K562 (cell line): ENCODE measurements around the gene WNT6. TPM values are rescaled to one million over a fixed set of nuclear protein-coding genes. Genes with fewer than 3 reads are reported as not detected.

ENCODE experiments used
- ADNP ChIP-seq: fragments of 200-800 bp; sonication (Bioruptor generic); IDR thresholded peaks from 2 replicates; pipeline ENCODE4 v1.6.1; 2016; ENCODE audit warnings: missing genetic modification characterization, missing compliant biosample characterization
- ARID1B ChIP-seq: fragments of 450-650 bp; IDR thresholded peaks from 2 replicates; pipeline ENCODE4 v1.6.1; 2016; ENCODE audit warnings: antibody characterized with exemption, mild to moderate bottlenecking, inconsistent platforms
- CBX3 ChIP-seq, 2 experiments: IDR thresholded peaks; 1 replicate in 1 of 2; 2 replicates in 1 of 2; pipeline ENCODE4 v1.6.1; 2012; ENCODE audit warnings: inconsistent platforms in 2 of 2, low read length in 2 of 2, borderline replicate concordance in 1 of 2, control low read depth in 1 of 2
- CHD2 ChIP-seq: IDR thresholded peaks from 2 replicates; pipeline ENCODE4 v1.6.1; 2011; ENCODE audit warnings: low read depth, low read length
- DPF2 ChIP-seq: fragments of 450-650 bp; IDR thresholded peaks from 2 replicates; pipeline ENCODE4 v1.6.1; 2016
- GABPB2 ChIP-seq: fragments of 250-450 bp; sonication (Bioruptor Pico); conservative IDR thresholded peaks from 2 replicates; pipeline ENCODE4 v1.5.1; 2021; ENCODE audit warnings: mild to moderate bottlenecking
- GATAD2A ChIP-seq: fragments of 450-650 bp; IDR thresholded peaks from 2 replicates; pipeline ENCODE4 v1.6.1; 2017
- MAZ ChIP-seq, 2 experiments: fragments of 450-650 bp in 1 of 2; sonication (generic) in 1 of 2; formaldehyde crosslinking; IDR thresholded peaks in 1 of 2; conservative IDR thresholded peaks in 1 of 2; 2 replicates each; pipeline versions ENCODE4 v1.4.0 to v1.5.0; 2020; ENCODE audit warnings: mild to moderate bottlenecking in 1 of 2, missing genetic modification reagents in 1 of 2
- POLR2G ChIP-seq: fragments of 200-400 bp; formaldehyde crosslinking; IDR thresholded peaks from 2 replicates; pipeline ENCODE4 v1.6.1; 2017; ENCODE audit warnings: low read depth, mild to moderate bottlenecking, antibody characterized with exemption, low read length, moderate library complexity
- RBM39 ChIP-seq: fragments of 200-400 bp; formaldehyde crosslinking; optimal IDR thresholded peaks from 2 replicates; pipeline ENCODE3; 2018; ENCODE audit warnings: low read depth, low read length
- SAP30 ChIP-seq: fragments of 200-600 bp; sonication (generic); IDR thresholded peaks from 2 replicates; pipeline ENCODE4 v1.6.1; 2012; ENCODE audit warnings: borderline replicate concordance, low read depth, mild to moderate bottlenecking, moderate library complexity, low read length, control low read depth, inconsistent platforms; ENCODE audit not compliant: insufficient read depth, poor library complexity, severe bottlenecking
- ZNF217 ChIP-seq: sonication (generic); formaldehyde crosslinking; IDR thresholded peaks from 2 replicates; pipeline ENCODE4 v1.8.0; 2022; ENCODE audit warnings: mild to moderate bottlenecking, missing genetic modification reagents
- ZNF584 ChIP-seq: fragments of 200-800 bp; sonication (Bioruptor generic); IDR thresholded peaks from 2 replicates; pipeline ENCODE4 v1.6.1; 2016; ENCODE audit warnings: low read depth, mild to moderate bottlenecking, missing genetic modification characterization, missing compliant biosample characterization
- ZNF695 ChIP-seq: fragments of 450-650 bp; formaldehyde crosslinking; IDR thresholded peaks from 2 replicates; pipeline ENCODE4 v1.4.0; 2020; ENCODE audit warnings: mild to moderate bottlenecking, moderate library complexity
- polyA plus RNA-seq, 8 experiments: library from polyadenylated mRNA; depleted of rRNA in 4 of 8; stranded (reverse) in 5 of 8; unstranded in 3 of 8; fragments of >200 nt; fragmentation: Nextera tagmentation in 2 of 8; fragmentation: Illumina TruSeq in 1 of 8; extraction: Ambion mirVana in 2 of 8; extraction: Trizol in 1 of 8; gene quantifications; 2 replicates each; pipeline versions ENCODE4 v1.2.1 to v1.2.3, GENCODE V29; 2011 to 2014; ENCODE audit warnings: inconsistent platforms in 1 of 8, missing spikeins in 1 of 8
- total RNA-seq, 7 experiments: library from RNA; depleted of rRNA in 6 of 7; stranded (reverse); fragments of >200 nt in 6 of 7; fragmentation: Illumina TruSeq in 2 of 7; extraction: Trizol in 2 of 7; gene quantifications; 2 replicates each; pipeline versions ENCODE4 v1.2.1 to v1.2.3, GENCODE V29; 2011 to 2021; ENCODE audit warnings: low replicate concordance in 1 of 7
- TF ChIP-seq, protein P1 (sequence below): sonication (generic); formaldehyde crosslinking; IDR thresholded peaks from 2 replicates; pipeline ENCODE4 v1.8.1; 2023; ENCODE audit warnings: mild to moderate bottlenecking, missing genetic modification reagents
- TF ChIP-seq, protein P2 (sequence below): sonication (generic); formaldehyde crosslinking; IDR thresholded peaks from 2 replicates; pipeline ENCODE4 v1.8.1; 2023; ENCODE audit warnings: missing genetic modification reagents, mild to moderate bottlenecking, borderline replicate concordance
- TF ChIP-seq, protein P3 (sequence below): fragments of 250-450 bp; sonication (Bioruptor Pico); IDR thresholded peaks from 2 replicates; pipeline ENCODE4 v1.9.0; 2021; ENCODE audit warnings: mild to moderate bottlenecking, inconsistent platforms

The WNT6 gene
- total and polyA plus RNA-seq, 9 of the 15 experiments (the other 6 are each of a cell fraction or from before 2014, with no cell fraction given): not detected

DNA sequence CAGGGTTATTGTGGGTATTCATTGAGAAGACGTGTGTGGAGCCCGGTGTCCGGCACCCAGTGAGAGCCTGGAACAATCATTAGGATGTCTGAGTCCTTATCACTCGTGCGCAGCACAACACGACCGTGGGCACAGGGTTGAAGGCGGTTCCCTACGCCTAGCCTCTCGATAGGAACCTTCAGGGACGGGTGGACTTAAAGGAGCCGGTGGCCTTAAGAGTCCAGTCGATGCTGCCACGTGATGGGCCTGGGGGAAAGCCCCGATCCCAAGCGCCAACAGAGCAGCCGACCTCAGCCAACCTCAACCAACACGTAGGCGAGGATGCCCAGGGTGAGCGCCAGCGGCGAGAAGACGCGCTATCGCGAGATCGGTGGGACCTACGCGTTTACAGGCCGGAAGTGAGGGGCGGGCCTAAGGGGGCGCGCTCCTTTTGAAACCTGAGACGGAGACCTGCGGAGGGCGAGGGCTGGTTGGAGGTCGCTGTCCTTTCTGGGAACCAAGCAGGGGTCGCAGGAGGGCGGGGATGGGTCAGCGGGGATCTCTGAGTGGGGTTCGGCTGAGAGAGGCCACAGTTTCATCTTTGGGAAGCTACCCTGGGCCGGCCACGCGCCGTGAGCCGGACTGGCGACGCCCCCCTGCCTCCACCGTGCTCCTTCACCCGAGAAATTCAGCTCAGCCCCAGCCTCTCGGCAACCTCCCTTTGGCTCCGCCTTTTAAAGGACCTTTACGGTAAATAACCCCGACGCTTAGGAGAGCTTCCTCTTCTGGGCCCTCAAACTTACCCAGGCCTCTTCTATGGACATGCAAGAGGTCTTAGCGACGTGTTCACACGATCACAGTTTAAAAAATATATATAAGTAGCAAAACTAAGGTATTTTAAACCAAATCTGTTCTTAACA is 49.4 kb downstream of the WNT6 start (continued):
- TF ChIP-seq, protein P1, sequence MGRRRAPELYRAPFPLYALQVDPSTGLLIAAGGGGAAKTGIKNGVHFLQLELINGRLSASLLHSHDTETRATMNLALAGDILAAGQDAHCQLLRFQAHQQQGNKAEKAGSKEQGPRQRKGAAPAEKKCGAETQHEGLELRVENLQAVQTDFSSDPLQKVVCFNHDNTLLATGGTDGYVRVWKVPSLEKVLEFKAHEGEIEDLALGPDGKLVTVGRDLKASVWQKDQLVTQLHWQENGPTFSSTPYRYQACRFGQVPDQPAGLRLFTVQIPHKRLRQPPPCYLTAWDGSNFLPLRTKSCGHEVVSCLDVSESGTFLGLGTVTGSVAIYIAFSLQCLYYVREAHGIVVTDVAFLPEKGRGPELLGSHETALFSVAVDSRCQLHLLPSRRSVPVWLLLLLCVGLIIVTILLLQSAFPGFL (CRISPR knock-in tag): no peak
- no peak for TF ChIP-seq RBM39
- 0 out of 2 replicates have a peak, but pooled peaks have one; percentile 37 for TF ChIP-seq ARID1B
- no peak for TF ChIP-seq ADNP
- TF ChIP-seq CBX3 (IDR thresholded peaks at IDR 0.05; ENCODE audit: borderline replicate concordance in 1 of 2, low read length in 2 of 2): no peak
- peak; percentile 92 for TF ChIP-seq POLR2G
- no peak for TF ChIP-seq ZNF217 (CRISPR knock-in tag)
- TF ChIP-seq MAZ (CRISPR knock-in tag; conservative IDR thresholded peaks at IDR 0.05 in 1 of 2, IDR thresholded peaks at IDR 0.05 in 1 of 2): peak in 1 of 2 experiments; percentile 71; a peak in 2 of 4 replicates
- peak; percentile 99 for TF ChIP-seq CHD2
- TF ChIP-seq, protein P2, sequence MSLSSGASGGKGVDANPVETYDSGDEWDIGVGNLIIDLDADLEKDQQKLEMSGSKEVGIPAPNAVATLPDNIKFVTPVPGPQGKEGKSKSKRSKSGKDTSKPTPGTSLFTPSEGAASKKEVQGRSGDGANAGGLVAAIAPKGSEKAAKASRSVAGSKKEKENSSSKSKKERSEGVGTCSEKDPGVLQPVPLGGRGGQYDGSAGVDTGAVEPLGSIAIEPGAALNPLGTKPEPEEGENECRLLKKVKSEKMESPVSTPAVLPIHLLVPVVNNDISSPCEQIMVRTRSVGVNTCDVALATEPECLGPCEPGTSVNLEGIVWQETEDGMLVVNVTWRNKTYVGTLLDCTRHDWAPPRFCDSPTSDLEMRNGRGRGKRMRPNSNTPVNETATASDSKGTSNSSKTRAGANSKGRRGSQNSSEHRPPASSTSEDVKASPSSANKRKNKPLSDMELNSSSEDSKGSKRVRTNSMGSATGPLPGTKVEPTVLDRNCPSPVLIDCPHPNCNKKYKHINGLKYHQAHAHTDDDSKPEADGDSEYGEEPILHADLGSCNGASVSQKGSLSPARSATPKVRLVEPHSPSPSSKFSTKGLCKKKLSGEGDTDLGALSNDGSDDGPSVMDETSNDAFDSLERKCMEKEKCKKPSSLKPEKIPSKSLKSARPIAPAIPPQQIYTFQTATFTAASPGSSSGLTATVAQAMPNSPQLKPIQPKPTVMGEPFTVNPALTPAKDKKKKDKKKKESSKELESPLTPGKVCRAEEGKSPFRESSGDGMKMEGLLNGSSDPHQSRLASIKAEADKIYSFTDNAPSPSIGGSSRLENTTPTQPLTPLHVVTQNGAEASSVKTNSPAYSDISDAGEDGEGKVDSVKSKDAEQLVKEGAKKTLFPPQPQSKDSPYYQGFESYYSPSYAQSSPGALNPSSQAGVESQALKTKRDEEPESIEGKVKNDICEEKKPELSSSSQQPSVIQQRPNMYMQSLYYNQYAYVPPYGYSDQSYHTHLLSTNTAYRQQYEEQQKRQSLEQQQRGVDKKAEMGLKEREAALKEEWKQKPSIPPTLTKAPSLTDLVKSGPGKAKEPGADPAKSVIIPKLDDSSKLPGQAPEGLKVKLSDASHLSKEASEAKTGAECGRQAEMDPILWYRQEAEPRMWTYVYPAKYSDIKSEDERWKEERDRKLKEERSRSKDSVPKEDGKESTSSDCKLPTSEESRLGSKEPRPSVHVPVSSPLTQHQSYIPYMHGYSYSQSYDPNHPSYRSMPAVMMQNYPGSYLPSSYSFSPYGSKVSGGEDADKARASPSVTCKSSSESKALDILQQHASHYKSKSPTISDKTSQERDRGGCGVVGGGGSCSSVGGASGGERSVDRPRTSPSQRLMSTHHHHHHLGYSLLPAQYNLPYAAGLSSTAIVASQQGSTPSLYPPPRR: no peak
- TF ChIP-seq, protein P3, sequence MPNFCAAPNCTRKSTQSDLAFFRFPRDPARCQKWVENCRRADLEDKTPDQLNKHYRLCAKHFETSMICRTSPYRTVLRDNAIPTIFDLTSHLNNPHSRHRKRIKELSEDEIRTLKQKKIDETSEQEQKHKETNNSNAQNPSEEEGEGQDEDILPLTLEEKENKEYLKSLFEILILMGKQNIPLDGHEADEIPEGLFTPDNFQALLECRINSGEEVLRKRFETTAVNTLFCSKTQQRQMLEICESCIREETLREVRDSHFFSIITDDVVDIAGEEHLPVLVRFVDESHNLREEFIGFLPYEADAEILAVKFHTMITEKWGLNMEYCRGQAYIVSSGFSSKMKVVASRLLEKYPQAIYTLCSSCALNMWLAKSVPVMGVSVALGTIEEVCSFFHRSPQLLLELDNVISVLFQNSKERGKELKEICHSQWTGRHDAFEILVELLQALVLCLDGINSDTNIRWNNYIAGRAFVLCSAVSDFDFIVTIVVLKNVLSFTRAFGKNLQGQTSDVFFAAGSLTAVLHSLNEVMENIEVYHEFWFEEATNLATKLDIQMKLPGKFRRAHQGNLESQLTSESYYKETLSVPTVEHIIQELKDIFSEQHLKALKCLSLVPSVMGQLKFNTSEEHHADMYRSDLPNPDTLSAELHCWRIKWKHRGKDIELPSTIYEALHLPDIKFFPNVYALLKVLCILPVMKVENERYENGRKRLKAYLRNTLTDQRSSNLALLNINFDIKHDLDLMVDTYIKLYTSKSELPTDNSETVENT (CRISPR knock-in tag): no peak
- TF ChIP-seq DPF2: no peak
- TF ChIP-seq GABPB2 (CRISPR knock-in tag): no peak
- no peak for TF ChIP-seq GATAD2A
- TF ChIP-seq ZNF584 (CRISPR knock-in tag): 0 out of 2 replicates have a peak, but pooled peaks have one; percentile 51
- TF ChIP-seq ZNF695 (CRISPR knock-in tag): no peak
- TF ChIP-seq SAP30: peak; percentile 95
